Endothelial cell of umbilical vein (primary cell): ENCODE results near the gene ADA. TPM values are rescaled to one million over a fixed set of nuclear protein-coding genes. Genes with fewer than 3 reads are reported as not detected.
"Not testable (repeated sequence)": the region's sequence is repeated elsewhere in the genome, so short reads cannot be mapped to it uniquely, and the experiment has no call there.

ENCODE experiments used
- BruUV-seq: library from RNA; stranded (reverse); fragments of 400-500 nt; replicated peaks from 2 replicates; lab custom pipeline; 2021; lab: Mats Ljungman, UMichigan
- CTCF ChIA-PET: fragments of 300-600, 350-600 bp; sonication (Branson Sonifier 250); formaldehyde crosslinking; loops from one replicate; lab custom pipeline; 2021; ENCODE audit warnings: antibody characterized with exemption, inconsistent platforms; lab: Charles Lee
- POLR2A ChIA-PET: fragments of 300-600, 350-600 bp; sonication (Branson Sonifier 250); formaldehyde crosslinking; loops from one replicate; lab custom pipeline; 2021; ENCODE audit warnings: antibody characterized with exemption, inconsistent platforms; lab: Charles Lee
- DNase-seq: peaks from one replicate; pipeline ENCODE4 v3.0.0-alpha.2; 2011; ENCODE audit warnings: low read depth, low spot score
- FAIRE-seq: peaks from 2 replicates; lab custom pipeline; 2011; peaks lifted over from hg19 to GRCh38; lab: Jason Lieb, UNC
- H2AFZ ChIP-seq: 2 replicates; pipeline ENCODE4 v1.6.0; 2012; ENCODE audit warnings: low read depth, low read length, control low read depth, inconsistent platforms
- H3K27ac ChIP-seq: 2 replicates; pipeline ENCODE4 v1.5.1; 2011; ENCODE audit warnings: low read depth, mild to moderate bottlenecking, control low read depth, low read length, moderate library complexity; ENCODE audit not compliant: insufficient read depth
- H3K27me3 ChIP-seq, 2 experiments: 2 replicates each; pipeline versions ENCODE4 v1.6.0 to v1.6.1; 2011; ENCODE audit warnings: low read length in 2 of 2, mixed read lengths in 1 of 2; ENCODE audit not compliant: control insufficient read depth in 2 of 2, insufficient read depth in 2 of 2
- H3K36me3 ChIP-seq, 2 experiments: 2 replicates in 1 of 2; 3 replicates in 1 of 2; pipeline ENCODE4 v1.5.1; 2011; ENCODE audit warnings: low read length in 2 of 2, mild to moderate bottlenecking in 1 of 2, moderate library complexity in 1 of 2; ENCODE audit not compliant: control insufficient read depth in 2 of 2, insufficient read depth in 2 of 2; ENCODE audit errors: extremely low read depth in 1 of 2
- H3K4me1 ChIP-seq: 3 replicates; pipeline ENCODE4 v1.5.1; 2011; ENCODE audit warnings: mild to moderate bottlenecking, low read length; ENCODE audit not compliant: control insufficient read depth, insufficient read depth; ENCODE audit errors: extremely low read depth
- H3K4me2 ChIP-seq: 2 replicates; pipeline ENCODE4 v1.6.1; 2011; ENCODE audit warnings: low read length, control low read depth, mixed read lengths; ENCODE audit not compliant: insufficient read depth
- H3K4me3 ChIP-seq, 3 experiments: fragments of 200-600 bp in 1 of 3; sonication (generic), shearing (Covaris generic) in 1 of 3; replicated peaks in 1 of 3; 2 replicates each; pipeline ENCODE4 v1.5.1; 2011 to 2016; ENCODE audit warnings: control low read depth in 3 of 3, low read length in 3 of 3, mild to moderate bottlenecking in 2 of 3, inconsistent platforms in 1 of 3, low read depth in 1 of 3, moderate library complexity in 1 of 3; ENCODE audit not compliant: insufficient read depth in 1 of 3
- H3K79me2 ChIP-seq: 2 replicates; pipeline ENCODE4 v1.6.0; 2012; ENCODE audit warnings: low read length, inconsistent platforms; ENCODE audit not compliant: control insufficient read depth, insufficient read depth
- H3K9ac ChIP-seq: replicated peaks from 2 replicates; pipeline ENCODE3; 2011; ENCODE audit warnings: low read length, control low read depth; ENCODE audit not compliant: insufficient read depth; ENCODE audit errors: extremely low read depth
- H3K9me1 ChIP-seq: replicated peaks from 3 replicates; pipeline ENCODE4 v1.6.0; 2011; ENCODE audit warnings: mild to moderate bottlenecking, low read length; ENCODE audit not compliant: control insufficient read depth, insufficient read depth; ENCODE audit errors: extremely low read depth
- H3K9me3 ChIP-seq: replicated peaks from 2 replicates; pipeline ENCODE4 v1.5.1; 2012; ENCODE audit warnings: low read length, inconsistent platforms; ENCODE audit not compliant: control insufficient read depth, insufficient read depth
- H4K20me1 ChIP-seq: replicated peaks from 2 replicates; pipeline ENCODE3; 2011; ENCODE audit warnings: mild to moderate bottlenecking, low read length; ENCODE audit not compliant: control insufficient read depth, insufficient read depth; ENCODE audit errors: extremely low read depth
- EZH2 ChIP-seq: IDR thresholded peaks from 2 replicates; pipeline ENCODE4 v1.6.1; 2012; ENCODE audit warnings: borderline replicate concordance, low read depth, mild to moderate bottlenecking, moderate library complexity, low read length, inconsistent platforms; ENCODE audit not compliant: severe bottlenecking
- FOS ChIP-seq: IDR thresholded peaks from 2 replicates; pipeline ENCODE4 v1.6.1; 2011; ENCODE audit warnings: mild to moderate bottlenecking, low read length, moderate library complexity, borderline replicate concordance; ENCODE audit not compliant: insufficient read depth
- GATA2 ChIP-seq: IDR thresholded peaks from 2 replicates; pipeline ENCODE4 v1.7.0; 2011; ENCODE audit warnings: low read depth, mild to moderate bottlenecking, moderate library complexity, mixed read lengths, low read length; ENCODE audit not compliant: insufficient read length, insufficient read depth
- JUN ChIP-seq: IDR thresholded peaks from 2 replicates; pipeline ENCODE4 v1.6.1; 2011; ENCODE audit warnings: borderline replicate concordance, low read depth; ENCODE audit not compliant: insufficient read length, insufficient read depth
- MAX ChIP-seq: IDR thresholded peaks from 2 replicates; pipeline ENCODE4 v1.6.1; 2011; ENCODE audit not compliant: insufficient read depth, insufficient read length
- MYC ChIP-seq: IDR thresholded peaks from one replicate; pipeline ENCODE4 v1.6.1; 2011; ENCODE audit warnings: mild to moderate bottlenecking, low read depth, low read length
- POLR2A ChIP-seq: IDR thresholded peaks from 2 replicates; pipeline ENCODE4 v1.6.1; 2012; ENCODE audit warnings: low read depth, mild to moderate bottlenecking, control low read depth, low read length
- POLR2AphosphoS5 ChIP-seq: IDR thresholded peaks from 2 replicates; pipeline ENCODE4 v1.6.1; 2012; ENCODE audit warnings: low read depth, mild to moderate bottlenecking, control low read depth, low read length, moderate library complexity; ENCODE audit not compliant: insufficient read depth
- dilution Hi-C: fragments of 300-500 bp; cut with MboI; formaldehyde crosslinking; loops from one replicate; pipeline ENCODE4 v1.15.0; 2019; ENCODE audit warnings: low sequenced_read_pairs; ENCODE audit not compliant: extremely low pct_ligation_motif_present
- intact Hi-C: fragments of 100-400 bp; cut with micrococcal nuclease; formaldehyde crosslinking; loops from one replicate; pipeline ENCODE4 v1.10.0; 2022
- polyA plus RNA-seq, 4 experiments: library from polyadenylated mRNA; depleted of rRNA in 3 of 4; stranded (reverse) in 3 of 4; unstranded in 1 of 4; fragments of >200 nt; gene quantifications; 2 replicates each; pipeline versions ENCODE4 v1.2.1 to v1.2.3, GENCODE V29; 2011 to 2012; ENCODE audit warnings: missing spikeins in 1 of 4
- total RNA-seq: library from RNA; stranded (reverse); gene quantifications from 2 replicates; pipeline ENCODE4 v1.2.3, GENCODE V29; 2021
- TF ChIP-seq, protein P1 (sequence below), 2 donors: IDR thresholded peaks; 1 replicate in 1 of 2; 2 replicates in 1 of 2; pipeline ENCODE4 v1.5.1; 2011; ENCODE audit warnings: low read length in 2 of 2, mild to moderate bottlenecking in 2 of 2, moderate library complexity in 2 of 2, control low read depth in 1 of 2, inconsistent platforms in 1 of 2, low read depth in 1 of 2; ENCODE audit not compliant: insufficient read depth in 1 of 2; ENCODE audit errors: extremely low read depth in 1 of 2

Gene ADA
- total and polyA plus RNA-seq, 2 donors (not counting 3 experiments of a cell fraction or from before 2014, with no cell fraction given): 26.3 to 33.1 TPM

- no TSS peak for BruUV-seq
- intact Hi-C loops: no loop called here
- CTCF ChIA-PET: no interaction called here
- no peak for FAIRE-seq
- Histone ChIP-seq H3K4me2 (no peak overlapping the region), H3K27ac (no peak overlapping the region), H3K4me3 (no peak overlapping the region), H3K9me1 (no peaks in the 10 kb centered on the region), H3K9me3 (no peaks in the 10 kb centered on the region), H3K27me3 (peaks cover 22 to 24% of the 10 kb centered on the region in 2 experiments), H3K79me2 (no peaks in the 10 kb centered on the region), H4K20me1 (no peaks in the 10 kb centered on the region), H2AFZ (no peak overlapping the region), H3K4me1 (no peaks in the 10 kb centered on the region), H3K9ac (no peak overlapping the region), H3K36me3 (no peaks in the 10 kb centered on the region)
- TF ChIP-seq MAX (no peak), EZH2 (no peak), FOS (no peak)
- POLR2A ChIA-PET: no interaction called here
- dilution Hi-C loops: no loop called here
- DNase-seq: no peak
Measured at GRCh38 chr20:44657875-44658274, 6.4 kb upstream of the ADA start.

GRCh38 chr20:44656448-44656847 is 4.9 kb upstream of the ADA start:
- Histone ChIP-seq H4K20me1 (no peaks in the 10 kb centered on the region), H3K4me2 (no peak overlapping the region), H3K27ac (no peak overlapping the region), H2AFZ (no peak overlapping the region), H3K9me1 (no peaks in the 10 kb centered on the region), H3K27me3 (peaks cover 19 to 24% of the 10 kb centered on the region in 2 experiments), H3K9me3 (no peaks in the 10 kb centered on the region), H3K36me3 (no peaks in the 10 kb centered on the region), H3K79me2 (no peaks in the 10 kb centered on the region), H3K4me3 (no peak overlapping the region), H3K9ac (no peak overlapping the region), H3K4me1 (peaks cover 3% of the 10 kb centered on the region)
- dilution Hi-C loops (no loop called here), intact Hi-C loops (no loop called here)
- BruUV-seq: no TSS peak
- no peak for TF ChIP-seq POLR2AphosphoS5
- TF ChIP-seq MYC: no peak
- no peak for TF ChIP-seq MAX
- TF ChIP-seq, protein P1, sequence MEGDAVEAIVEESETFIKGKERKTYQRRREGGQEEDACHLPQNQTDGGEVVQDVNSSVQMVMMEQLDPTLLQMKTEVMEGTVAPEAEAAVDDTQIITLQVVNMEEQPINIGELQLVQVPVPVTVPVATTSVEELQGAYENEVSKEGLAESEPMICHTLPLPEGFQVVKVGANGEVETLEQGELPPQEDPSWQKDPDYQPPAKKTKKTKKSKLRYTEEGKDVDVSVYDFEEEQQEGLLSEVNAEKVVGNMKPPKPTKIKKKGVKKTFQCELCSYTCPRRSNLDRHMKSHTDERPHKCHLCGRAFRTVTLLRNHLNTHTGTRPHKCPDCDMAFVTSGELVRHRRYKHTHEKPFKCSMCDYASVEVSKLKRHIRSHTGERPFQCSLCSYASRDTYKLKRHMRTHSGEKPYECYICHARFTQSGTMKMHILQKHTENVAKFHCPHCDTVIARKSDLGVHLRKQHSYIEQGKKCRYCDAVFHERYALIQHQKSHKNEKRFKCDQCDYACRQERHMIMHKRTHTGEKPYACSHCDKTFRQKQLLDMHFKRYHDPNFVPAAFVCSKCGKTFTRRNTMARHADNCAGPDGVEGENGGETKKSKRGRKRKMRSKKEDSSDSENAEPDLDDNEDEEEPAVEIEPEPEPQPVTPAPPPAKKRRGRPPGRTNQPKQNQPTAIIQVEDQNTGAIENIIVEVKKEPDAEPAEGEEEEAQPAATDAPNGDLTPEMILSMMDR (IDR thresholded peaks at IDR 0.05; ENCODE audit: extremely low read depth in 1 of 2, insufficient read depth in 1 of 2, low read depth in 1 of 2, low read length in 2 of 2): no peak
- TF ChIP-seq JUN: no peak
- TF ChIP-seq EZH2: no peak
- no peak for TF ChIP-seq GATA2
- no peak for TF ChIP-seq FOS
- no peak for TF ChIP-seq POLR2A
- POLR2A ChIA-PET: no interaction called here
- FAIRE-seq (no peak), DNase-seq (no peak)
- CTCF ChIA-PET: interaction anchor here (0.7 to 1.8 kb wide), 7 partner anchors 10 to 91 kb away, joined by 3 to 7 read pairs (median 3); no protein-coding TSS in a partner anchor

GRCh38 chr20:44654210-44654609 is 2.7 kb upstream of the ADA start:
- POLR2A ChIA-PET, H3K27ac ChIP-seq, H3K9me3 ChIP-seq, H3K9ac ChIP-seq, H4K20me1 ChIP-seq, BruUV-seq, FAIRE-seq, H3K4me2 ChIP-seq, H3K36me3 ChIP-seq, dilution Hi-C loops, DNase-seq, H3K4me3 ChIP-seq, CTCF ChIA-PET, H2AFZ ChIP-seq, H3K4me1 ChIP-seq, H3K79me2 ChIP-seq, H3K9me1 ChIP-seq: not testable (repeated sequence)
- intact Hi-C loops: loop anchor here (5.0 kb wide), 1 partner anchor 42 kb away; no protein-coding TSS in a partner anchor
- H3K27me3 ChIP-seq: peaks cover 19 to 21% of the 10 kb centered on the region in 2 experiments
